ENCODE data around the gene RABIF.

GRCh38 chr1:202836623-202837403 is 52.1 kb downstream of the RABIF start:
- TF ChIP-seq POLR2A (IDR thresholded peaks at IDR 0.05; ENCODE audit: low read length) (no peak), GATA1 (IDR thresholded peaks at IDR 0.05; ENCODE audit: low read depth, low read length) (no peak)

Data from erythroblast (primary cell).